CD4-positive, CD25-positive, alpha-beta regulatory T cell (primary cell): ENCODE measurements around the gene WDR47. TPM values are rescaled to one million over a fixed set of nuclear protein-coding genes. Genes with fewer than 3 reads are reported as not detected.
"Not testable (repeated sequence)": the region's sequence is repeated elsewhere in the genome, so short reads cannot be mapped to it uniquely, and the experiment has no call there.

Experiments used
- ATAC-seq, 2 donors: fragments of 150-1000 bp; cut with Tn5 transposase; one replicate each; pipeline ENCODE4 v1.10.0; 2021; ENCODE audit warnings: low read depth in 2 of 2, moderate number of reproducible peaks in 2 of 2, moderate library complexity in 1 of 2
- DNase-seq, 3 donors: peaks; one replicate each; pipeline versions ENCODE4 v3.0.0 to v3.0.0-alpha.2; 2012 to 2022; ENCODE audit warnings: mixed read lengths in 1 of 3
- H3K27ac ChIP-seq: one replicate; pipeline ENCODE4 v1.7.0; 2013; ENCODE audit warnings: mild to moderate bottlenecking, low read length; ENCODE audit not compliant: insufficient read depth, poor library complexity, severe bottlenecking
- H3K27me3 ChIP-seq: one replicate; pipeline ENCODE4 v1.7.0; 2013; ENCODE audit warnings: low read length; ENCODE audit not compliant: control insufficient read depth, insufficient read depth
- H3K36me3 ChIP-seq: one replicate; pipeline ENCODE4 v1.7.0; 2013; ENCODE audit warnings: mild to moderate bottlenecking, low read length, moderate library complexity; ENCODE audit not compliant: control insufficient read depth, insufficient read depth
- H3K4me1 ChIP-seq: 2 replicates; pipeline ENCODE4 v1.7.0; 2013; ENCODE audit warnings: mild to moderate bottlenecking, low read length; ENCODE audit not compliant: insufficient read depth, control insufficient read depth, poor library complexity, severe bottlenecking
- H3K4me3 ChIP-seq: one replicate; pipeline ENCODE4 v1.7.0; 2013; ENCODE audit warnings: low read depth, mild to moderate bottlenecking, low read length, moderate library complexity
- H3K9me3 ChIP-seq, 2 experiments: 1 replicate in 1 of 2; 2 replicates in 1 of 2; pipeline ENCODE4 v1.7.0; 2013; ENCODE audit warnings: low read length in 2 of 2, mild to moderate bottlenecking in 1 of 2, moderate library complexity in 1 of 2; ENCODE audit not compliant: control insufficient read depth in 2 of 2
- H3K27ac Mint-ChIP-seq, 3 donors: one replicate each; pipeline ENCODE4 v1.8.0; 2020 to 2022; ENCODE audit warnings: mild to moderate bottlenecking in 3 of 3, mixed read lengths in 3 of 3, moderate library complexity in 2 of 3
- H3K27me3 Mint-ChIP-seq: one replicate; pipeline ENCODE4 v1.8.0; 2022; ENCODE audit warnings: mild to moderate bottlenecking, mixed read lengths
- H3K36me3 Mint-ChIP-seq: one replicate; pipeline ENCODE4 v1.8.0; 2020; ENCODE audit warnings: mixed read lengths
- H3K4me1 Mint-ChIP-seq, 4 donors: one replicate each; pipeline ENCODE4 v1.8.0; 2020 to 2022; ENCODE audit warnings: mixed read lengths in 4 of 4, mild to moderate bottlenecking in 1 of 4
- H3K4me3 Mint-ChIP-seq, 4 donors: one replicate each; pipeline ENCODE4 v1.8.0; 2020 to 2022; ENCODE audit warnings: mild to moderate bottlenecking in 4 of 4, mixed read lengths in 4 of 4, moderate library complexity in 3 of 4
- H3K9me3 Mint-ChIP-seq, 7 donors: one replicate each; pipeline ENCODE4 v1.8.0; 2020 to 2022; ENCODE audit warnings: mixed read lengths in 7 of 7, mild to moderate bottlenecking in 3 of 7, moderate library complexity in 2 of 7
- polyA plus RNA-seq, 4 donors: library from polyadenylated mRNA; unstranded; fragments of 300-500 nt; fragmentation: Illumina TruSeq; gene quantifications; one replicate each; pipeline ENCODE4 v1.2.3, GENCODE V29; 2021
- total RNA-seq: library from RNA; stranded (reverse); gene quantifications from one replicate; pipeline ENCODE4 v1.2.3, GENCODE V29; 2022

WDR47 gene
- total and polyA plus RNA-seq, 5 donors from 2014 or later, result 5.3 to 15.6 (median 6.4) TPM

GRCh38 chr1:109065137-109065536 lies 23.2 kb upstream of the WDR47 start:
- Mint-ChIP-seq H3K9me3 (no peaks in the 10 kb centered on the region), H3K36me3 (peaks cover 14% of the 10 kb centered on the region), H3K4me1 (peaks cover 0 to 7% (median 3%) of the 10 kb centered on the region in 4 donors), H3K27me3 (no peaks in the 10 kb centered on the region), H3K4me3 (no peak overlapping the region), H3K27ac (no peak overlapping the region)
- H3K4me3 ChIP-seq, result no peak overlapping the region
- ATAC-seq (no peak), DNase-seq (no peak)
- no peaks in the 10 kb centered on the region for H3K9me3 ChIP-seq
- no peaks in the 10 kb centered on the region for H3K27me3 ChIP-seq
- H3K36me3 ChIP-seq, result peaks cover 40% of the 10 kb centered on the region
- H3K27ac ChIP-seq, result no peak overlapping the region
- H3K4me1 ChIP-seq, result no peaks in the 10 kb centered on the region

GRCh38 chr1:109061183-109061582 lies 19.3 kb upstream of the WDR47 start:
- Mint-ChIP-seq H3K9me3 (peaks cover 0 to 1% (median 0%) of the 10 kb centered on the region in 7 donors), H3K27me3 (no peaks in the 10 kb centered on the region), H3K27ac (no peak overlapping the region), H3K36me3 (peaks cover 11% of the 10 kb centered on the region), H3K4me3 (no peak overlapping the region), H3K4me1 (no peaks in the 10 kb centered on the region)
- Histone ChIP-seq H3K36me3 (peaks cover 21% of the 10 kb centered on the region), H3K4me3 (no peak overlapping the region), H3K27ac (no peak overlapping the region), H3K9me3 (no peaks in the 10 kb centered on the region), H3K27me3 (no peaks in the 10 kb centered on the region), H3K4me1 (no peaks in the 10 kb centered on the region)
- ATAC-seq (no peak), DNase-seq (no peak)

GRCh38 chr1:109060707-109061106 lies 18.8 kb upstream of the WDR47 start:
- Mint-ChIP-seq H3K4me3 (no peak overlapping the region), H3K4me1 (no peaks in the 10 kb centered on the region), H3K9me3 (peaks cover 0 to 1% (median 0%) of the 10 kb centered on the region in 7 donors), H3K36me3 (peaks cover 11% of the 10 kb centered on the region), H3K27me3 (no peaks in the 10 kb centered on the region), H3K27ac (no peak overlapping the region)
- Histone ChIP-seq H3K27ac (no peak overlapping the region), H3K4me3 (no peak overlapping the region), H3K4me1 (no peaks in the 10 kb centered on the region), H3K36me3 (peaks cover 20% of the 10 kb centered on the region), H3K27me3 (no peaks in the 10 kb centered on the region), H3K9me3 (no peaks in the 10 kb centered on the region)
- DNase-seq (no peak), ATAC-seq (no peak)

GRCh38 chr1:109059026-109059425 lies 17.1 kb upstream of the WDR47 start:
- no peaks in the 10 kb centered on the region for H3K27me3 Mint-ChIP-seq
- H3K4me3 Mint-ChIP-seq, result no peak overlapping the region
- Histone ChIP-seq H3K27ac (no peak overlapping the region), H3K4me3 (no peak overlapping the region), H3K4me1 (no peaks in the 10 kb centered on the region), H3K36me3 (peaks cover 10% of the 10 kb centered on the region), H3K9me3 (no peaks in the 10 kb centered on the region), H3K27me3 (no peaks in the 10 kb centered on the region)
- peaks cover 0 to 1% (median 0%) of the 10 kb centered on the region in 7 donors for H3K9me3 Mint-ChIP-seq
- H3K4me1 Mint-ChIP-seq, result no peaks in the 10 kb centered on the region
- no peak overlapping the region for H3K27ac Mint-ChIP-seq
- no peak for ATAC-seq
- peaks cover under 1% of the 10 kb centered on the region for H3K36me3 Mint-ChIP-seq
- DNase-seq, result no peak

GRCh38 chr1:109056064-109056463 lies 14.2 kb upstream of the WDR47 start:
- Mint-ChIP-seq H3K27me3 (no peaks in the 10 kb centered on the region), H3K9me3 (peaks cover 0 to 4% (median 0%) of the 10 kb centered on the region in 7 donors), H3K36me3 (no peaks in the 10 kb centered on the region), H3K27ac (no peak overlapping the region), H3K4me3 (no peak overlapping the region), H3K4me1 (no peaks in the 10 kb centered on the region)
- Histone ChIP-seq H3K4me3 (no peak overlapping the region), H3K9me3 (no peaks in the 10 kb centered on the region), H3K27me3 (no peaks in the 10 kb centered on the region), H3K27ac (no peak overlapping the region), H3K36me3 (no peaks in the 10 kb centered on the region), H3K4me1 (no peaks in the 10 kb centered on the region)
- ATAC-seq (no peak), DNase-seq (no peak)

- ATAC-seq, H3K27me3 Mint-ChIP-seq, DNase-seq, H3K36me3 ChIP-seq, H3K9me3 Mint-ChIP-seq, H3K4me1 ChIP-seq, H3K27ac ChIP-seq, H3K27ac Mint-ChIP-seq, H3K4me3 ChIP-seq, H3K4me1 Mint-ChIP-seq, H3K27me3 ChIP-seq, H3K36me3 Mint-ChIP-seq, H3K9me3 ChIP-seq: not testable (repeated sequence)
- peak overlapping the region in 1 of 4 donors; percentile 81 for H3K4me3 Mint-ChIP-seq
Observed at GRCh38 chr1:109052145-109052544, 10.2 kb upstream of the WDR47 start.

GRCh38 chr1:109050228-109050995 lies 8.5 kb upstream of the WDR47 start:
- no peak overlapping the region for H3K4me3 ChIP-seq
- no peak overlapping the region for H3K27ac Mint-ChIP-seq
- no peaks in the 10 kb centered on the region for H3K27me3 ChIP-seq
- H3K36me3 ChIP-seq, result no peaks in the 10 kb centered on the region
- peaks cover 8% of the 10 kb centered on the region for H3K27me3 Mint-ChIP-seq
- no peaks in the 10 kb centered on the region for H3K9me3 ChIP-seq
- no peaks in the 10 kb centered on the region for H3K36me3 Mint-ChIP-seq
- no peak overlapping the region for H3K4me3 Mint-ChIP-seq
- H3K4me1 ChIP-seq, result no peaks in the 10 kb centered on the region
- no peak overlapping the region for H3K27ac ChIP-seq
- peaks cover 0 to 7% (median 0%) of the 10 kb centered on the region in 7 donors for H3K9me3 Mint-ChIP-seq
- ATAC-seq, result no peak
- H3K4me1 Mint-ChIP-seq, result no peaks in the 10 kb centered on the region
- no peak for DNase-seq

- H3K9me3 Mint-ChIP-seq, result peaks cover 0 to 7% (median 0%) of the 10 kb centered on the region in 7 donors
- H3K9me3 ChIP-seq, result no peaks in the 10 kb centered on the region
- H3K4me3 Mint-ChIP-seq, result no peak overlapping the region
- no peaks in the 10 kb centered on the region for H3K4me1 Mint-ChIP-seq
- H3K27ac ChIP-seq, result no peak overlapping the region
- H3K4me3 ChIP-seq, result no peak overlapping the region
- H3K27ac Mint-ChIP-seq, result peak overlapping the region in 1 of 3 donors; percentile 38
- no peaks in the 10 kb centered on the region for H3K36me3 ChIP-seq
- H3K36me3 Mint-ChIP-seq, result no peaks in the 10 kb centered on the region
- H3K27me3 Mint-ChIP-seq, result peaks cover 8% of the 10 kb centered on the region
- H3K4me1 ChIP-seq, result no peaks in the 10 kb centered on the region
- ATAC-seq (no peak), DNase-seq (no peak)
- no peaks in the 10 kb centered on the region for H3K27me3 ChIP-seq
Observed at GRCh38 chr1:109048335-109048734, 6.4 kb upstream of the WDR47 start.
